Brain microvascular endothelial cell (primary cell): ENCODE measurements around the gene TMEM19.

ENCODE experiments used
- DNase-seq: peaks from one replicate; pipeline ENCODE4 v3.0.0-alpha.2; 2020
- H3K27ac ChIP-seq: fragments of 250-450 bp; sonication (Bioruptor Pico); 2 replicates; pipeline ENCODE4 v1.5.1; 2020; ENCODE audit warnings: mild to moderate bottlenecking, moderate library complexity
- H3K27me3 ChIP-seq: fragments of 250-450 bp; sonication (Bioruptor Pico); replicated peaks from 2 replicates; pipeline ENCODE4 v1.5.1; 2020; ENCODE audit warnings: mild to moderate bottlenecking
- H3K36me3 ChIP-seq: fragments of 250-450 bp; sonication (Bioruptor Pico); replicated peaks from 2 replicates; pipeline ENCODE4 v1.5.1; 2020; ENCODE audit warnings: mild to moderate bottlenecking
- H3K4me3 ChIP-seq: 2 replicates; pipeline ENCODE4 v1.5.1; 2011; ENCODE audit warnings: low read depth, mild to moderate bottlenecking, control low read depth, low read length, moderate library complexity
- CTCF ChIP-seq: IDR thresholded peaks from 2 replicates; pipeline ENCODE4 v1.5.1; 2011; ENCODE audit warnings: low read depth, mild to moderate bottlenecking, moderate library complexity, low read length, control low read depth, inconsistent platforms; ENCODE audit errors: missing control alignments
- in situ Hi-C: cut with HindIII; loops from 2 replicates; pipeline ENCODE4 v1.10.0; 2017; ENCODE audit warnings: low sequenced_read_pairs, low pct_ligation_motif_present

TMEM19 gene

GRCh38 chr12:71641390-71641789, 44.5 kb upstream of the TMEM19 start:
- Histone ChIP-seq H3K27ac (peak overlapping the region; percentile 53), H3K27me3 (no peaks in the 10 kb centered on the region), H3K4me3 (no peak overlapping the region), H3K36me3 (peaks cover 77% of the 10 kb centered on the region)
- in situ Hi-C loops, result no loop called here
- no peak for TF ChIP-seq CTCF
- no peak for DNase-seq

- in situ Hi-C loops, result no loop called here
- H3K27me3 ChIP-seq, result no peaks in the 10 kb centered on the region
- no peak for DNase-seq
- H3K27ac ChIP-seq, result peak overlapping the region; percentile 14
- no peak overlapping the region for H3K4me3 ChIP-seq
- peaks cover 80% of the 10 kb centered on the region for H3K36me3 ChIP-seq
- no peak for TF ChIP-seq CTCF
Observed at GRCh38 chr12:71642264-71642663, 43.6 kb upstream of the TMEM19 start.

GRCh38 chr12:71645268-71645667, 40.6 kb upstream of the TMEM19 start:
- in situ Hi-C loops, result no loop called here
- Histone ChIP-seq H3K27ac (no peak overlapping the region), H3K27me3 (no peaks in the 10 kb centered on the region), H3K36me3 (peaks cover 75% of the 10 kb centered on the region), H3K4me3 (no peak overlapping the region)
- DNase-seq, result no peak
- TF ChIP-seq CTCF, result no peak

GRCh38 chr12:71646512-71646911, 39.4 kb upstream of the TMEM19 start:
- DNase-seq, result no peak
- Histone ChIP-seq H3K27me3 (no peaks in the 10 kb centered on the region), H3K4me3 (no peak overlapping the region), H3K36me3 (peaks cover 71% of the 10 kb centered on the region), H3K27ac (no peak overlapping the region)
- in situ Hi-C loops, result no loop called here
- TF ChIP-seq CTCF, result no peak

GRCh38 chr12:71648537-71648936, 37.3 kb upstream of the TMEM19 start:
- H3K27me3 ChIP-seq, result no peaks in the 10 kb centered on the region
- peaks cover 66% of the 10 kb centered on the region for H3K36me3 ChIP-seq
- no peak for TF ChIP-seq CTCF
- no peak for DNase-seq
- H3K4me3 ChIP-seq, result no peak overlapping the region
- in situ Hi-C loops, result no loop called here
- no peak overlapping the region for H3K27ac ChIP-seq

GRCh38 chr12:71649401-71649800, 36.5 kb upstream of the TMEM19 start:
- in situ Hi-C loops, result no loop called here
- no peak overlapping the region for H3K27ac ChIP-seq
- H3K4me3 ChIP-seq, result no peak overlapping the region
- H3K27me3 ChIP-seq, result no peaks in the 10 kb centered on the region
- DNase-seq, result no peak
- TF ChIP-seq CTCF, result no peak
- H3K36me3 ChIP-seq, result peaks cover 66% of the 10 kb centered on the region
